CD4-positive, alpha-beta T cell treated with Interleukin-15 for 1 hour (primary cell): ENCODE measurements around the gene ZNF2.
A peak's percentile ranks its signal among the peaks of the same experiment; 100 is the strongest.

Source experiments
- DNase-seq: peaks from one replicate; pipeline ENCODE4 v3.0.0-alpha.2; 2020

The ZNF2 gene

GRCh38 chr2:95207111-95207961 is 41.7 kb downstream of the ZNF2 start, which contains the start of gene ZNF892:
Gene ZNF892 (plus strand): TSS chr2:95207521. CDS start chr2:95207816, 295 bp downstream.
- peak; percentile 79 for DNase-seq

- DNase-seq, result no peak
Measured at GRCh38 chr2:95208106-95208505, 42.5 kb downstream of the ZNF2 start.

- no peak for DNase-seq
Measured at GRCh38 chr2:95215018-95215612, 49.5 kb downstream of the ZNF2 start.

- DNase-seq, result no peak
Measured at GRCh38 chr2:95220449-95220848, 54.8 kb downstream of the ZNF2 start.

- no peak for DNase-seq
Measured at GRCh38 chr2:95225658-95226057, 60.0 kb downstream of the ZNF2 start.

GRCh38 chr2:95231723-95232122 is 66.1 kb downstream of the ZNF2 start:
- DNase-seq, result peak; percentile 20

- no peak for DNase-seq
Measured at GRCh38 chr2:95232232-95232631, 66.6 kb downstream of the ZNF2 start.
